Measurements from ENCODE around the gene RNF166.

DNA sequence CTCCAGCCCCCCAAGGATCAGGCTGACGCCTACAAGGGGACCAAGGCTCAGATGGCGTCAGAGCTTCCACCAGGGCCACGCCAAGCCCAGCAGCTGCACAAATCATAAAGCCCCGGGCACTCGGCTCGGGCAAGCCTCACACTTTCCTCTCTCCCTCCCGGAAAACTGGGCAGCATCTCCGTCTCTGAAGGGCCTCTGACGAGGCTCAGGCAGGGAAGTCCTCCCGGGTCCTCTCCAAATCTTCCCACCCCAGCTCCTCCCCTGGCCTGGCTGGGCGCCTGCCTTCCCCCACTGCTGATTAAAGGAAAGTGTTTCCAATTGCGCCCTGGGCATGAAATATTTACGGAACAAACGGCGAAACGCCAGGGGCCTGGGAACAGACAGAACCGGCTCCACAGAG, 40.3 kb upstream of the RNF166 start:
- TF ChIP-seq, protein P1, sequence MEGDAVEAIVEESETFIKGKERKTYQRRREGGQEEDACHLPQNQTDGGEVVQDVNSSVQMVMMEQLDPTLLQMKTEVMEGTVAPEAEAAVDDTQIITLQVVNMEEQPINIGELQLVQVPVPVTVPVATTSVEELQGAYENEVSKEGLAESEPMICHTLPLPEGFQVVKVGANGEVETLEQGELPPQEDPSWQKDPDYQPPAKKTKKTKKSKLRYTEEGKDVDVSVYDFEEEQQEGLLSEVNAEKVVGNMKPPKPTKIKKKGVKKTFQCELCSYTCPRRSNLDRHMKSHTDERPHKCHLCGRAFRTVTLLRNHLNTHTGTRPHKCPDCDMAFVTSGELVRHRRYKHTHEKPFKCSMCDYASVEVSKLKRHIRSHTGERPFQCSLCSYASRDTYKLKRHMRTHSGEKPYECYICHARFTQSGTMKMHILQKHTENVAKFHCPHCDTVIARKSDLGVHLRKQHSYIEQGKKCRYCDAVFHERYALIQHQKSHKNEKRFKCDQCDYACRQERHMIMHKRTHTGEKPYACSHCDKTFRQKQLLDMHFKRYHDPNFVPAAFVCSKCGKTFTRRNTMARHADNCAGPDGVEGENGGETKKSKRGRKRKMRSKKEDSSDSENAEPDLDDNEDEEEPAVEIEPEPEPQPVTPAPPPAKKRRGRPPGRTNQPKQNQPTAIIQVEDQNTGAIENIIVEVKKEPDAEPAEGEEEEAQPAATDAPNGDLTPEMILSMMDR (IDR thresholded peaks at IDR 0.05; ENCODE audit: poor library complexity, severe bottlenecking) = no peak
- TF ChIP-seq EP300 (conservative IDR thresholded peaks at IDR 0.05; ENCODE audit: poor library complexity, severe bottlenecking) (no peak), POLR2AphosphoS5 (IDR thresholded peaks at IDR 0.05) (no peak), TAF1 (IDR thresholded peaks at IDR 0.05; ENCODE audit: low read depth) (no peak), EZH2 (IDR thresholded peaks at IDR 0.05; ENCODE audit: borderline replicate concordance, insufficient read depth, low read length, poor library complexity, severe bottlenecking) (no peak), MXI1 (conservative IDR thresholded peaks at IDR 0.05; ENCODE audit: poor library complexity, severe bottlenecking) (no peak), RAD21 (conservative IDR thresholded peaks at IDR 0.05) (no peak)
- TF ChIP-seq, protein P2, sequence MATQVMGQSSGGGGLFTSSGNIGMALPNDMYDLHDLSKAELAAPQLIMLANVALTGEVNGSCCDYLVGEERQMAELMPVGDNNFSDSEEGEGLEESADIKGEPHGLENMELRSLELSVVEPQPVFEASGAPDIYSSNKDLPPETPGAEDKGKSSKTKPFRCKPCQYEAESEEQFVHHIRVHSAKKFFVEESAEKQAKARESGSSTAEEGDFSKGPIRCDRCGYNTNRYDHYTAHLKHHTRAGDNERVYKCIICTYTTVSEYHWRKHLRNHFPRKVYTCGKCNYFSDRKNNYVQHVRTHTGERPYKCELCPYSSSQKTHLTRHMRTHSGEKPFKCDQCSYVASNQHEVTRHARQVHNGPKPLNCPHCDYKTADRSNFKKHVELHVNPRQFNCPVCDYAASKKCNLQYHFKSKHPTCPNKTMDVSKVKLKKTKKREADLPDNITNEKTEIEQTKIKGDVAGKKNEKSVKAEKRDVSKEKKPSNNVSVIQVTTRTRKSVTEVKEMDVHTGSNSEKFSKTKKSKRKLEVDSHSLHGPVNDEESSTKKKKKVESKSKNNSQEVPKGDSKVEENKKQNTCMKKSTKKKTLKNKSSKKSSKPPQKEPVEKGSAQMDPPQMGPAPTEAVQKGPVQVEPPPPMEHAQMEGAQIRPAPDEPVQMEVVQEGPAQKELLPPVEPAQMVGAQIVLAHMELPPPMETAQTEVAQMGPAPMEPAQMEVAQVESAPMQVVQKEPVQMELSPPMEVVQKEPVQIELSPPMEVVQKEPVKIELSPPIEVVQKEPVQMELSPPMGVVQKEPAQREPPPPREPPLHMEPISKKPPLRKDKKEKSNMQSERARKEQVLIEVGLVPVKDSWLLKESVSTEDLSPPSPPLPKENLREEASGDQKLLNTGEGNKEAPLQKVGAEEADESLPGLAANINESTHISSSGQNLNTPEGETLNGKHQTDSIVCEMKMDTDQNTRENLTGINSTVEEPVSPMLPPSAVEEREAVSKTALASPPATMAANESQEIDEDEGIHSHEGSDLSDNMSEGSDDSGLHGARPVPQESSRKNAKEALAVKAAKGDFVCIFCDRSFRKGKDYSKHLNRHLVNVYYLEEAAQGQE (IDR thresholded peaks at IDR 0.05; ENCODE audit: borderline replicate concordance) = no peak

Measured in neural cell (in vitro differentiated cells).